Motor neuron (in vitro differentiated cells): Measurements from ENCODE around the gene CATSPER4. TPM values are rescaled to one million over a fixed set of nuclear protein-coding genes. Genes with fewer than 3 reads are reported as not detected.

ENCODE experiments used
- ATAC-seq, 8 experiments: fragments of 200-7000 bp; cut with Tn5 transposase; replicated peaks in 6 of 8; 2 replicates each; pipeline ENCODE4 v1.8.0; 2021; ENCODE audit warnings: mild to moderate bottlenecking in 8 of 8, moderate library complexity in 8 of 8
- H3K27ac ChIP-seq, 2 donors: fragments of 250-450 bp; sonication (Bioruptor Pico); 2 replicates each; pipeline ENCODE4 v1.9.0; 2021; ENCODE audit warnings: antibody characterized with exemption in 2 of 2, mild to moderate bottlenecking in 2 of 2, moderate library complexity in 1 of 2
- H3K4me1 ChIP-seq, 2 donors: fragments of 250-450 bp; sonication (Bioruptor Pico); replicated peaks in 1 of 2; 2 replicates each; pipeline ENCODE4 v1.6.1; 2021; ENCODE audit warnings: antibody characterized with exemption in 2 of 2, mild to moderate bottlenecking in 2 of 2, moderate library complexity in 1 of 2
- H3K4me3 ChIP-seq, 5 donors: fragments of 250-450 bp; sonication (Bioruptor Pico); 2 replicates each; pipeline ENCODE4 v1.9.0; 2021; ENCODE audit warnings: antibody characterized with exemption in 5 of 5, mild to moderate bottlenecking in 5 of 5, moderate library complexity in 4 of 5
- WGBS, 10 experiments: fragments of 450-650 bp; shearing (Covaris generic); methylation state at CpG; one replicate each; pipeline ENCODE4 v1.0.0; 2022; 5-methylcytosine and 5-hydroxymethylcytosine counted together
- in situ Hi-C, 9 experiments: fragments of 400-800 bp; cut with MboI; loops; one replicate each; pipeline ENCODE4 v1.15.0; 2021; ENCODE audit warnings: low sequenced_read_pairs in 9 of 9, low pct_unique_long_range_greater_than_20kb in 2 of 9; ENCODE audit not compliant: unreplicated experiment in 9 of 9
- total RNA-seq, 8 experiments: library from RNA; unstranded; fragments of 300-600 nt; gene quantifications; 2 replicates each; pipeline versions ENCODE4 v1.2.3 to v1.2.4, GENCODE V29; 2022

The CATSPER4 gene
- total RNA-seq, 8 experiments from 2014 or later = 0.08 to 0.52 TPM; not detected in 6

- Histone ChIP-seq H3K4me1 (peaks cover 33 to 42% of the 10 kb centered on the region in 2 donors), H3K4me3 (peak within 1 kb of the TSS; percentile 65 to 91 (median 76)), H3K27ac (peak within 1 kb of the TSS; percentile 74 to 88)
- in situ Hi-C loops = no loop called here
- 27 to 52% (median 40%) methylated on average over 2 to 5 of the region's 5 CpGs; no CpG with 5 or more reads in 5 of the 10 experiments for WGBS, 10 experiments
- ATAC-seq = peak in 5 of 8 experiments; percentile 54 to 62 (median 61)
Observed at GRCh38 chr1:26168410-26169197, 21.8 kb upstream of the CATSPER4 start, which contains the start of gene C1orf232. Gene C1orf232 (minus strand): TSS chr1:26168963. CDS start chr1:26168499, 464 bp downstream.

GRCh38 chr1:26169198-26169554 lies 21.2 kb upstream of the CATSPER4 start:
- 33 to 68% (median 63%) methylated on average over 1 to 4 of the region's 4 CpGs; no CpG with 5 or more reads in 7 of the 10 experiments for WGBS, 10 experiments
- in situ Hi-C loops = no loop called here
- peak overlapping the region; percentile 74 to 88 for H3K27ac ChIP-seq
- peaks cover 33 to 37% of the 10 kb centered on the region in 2 donors for H3K4me1 ChIP-seq
- H3K4me3 ChIP-seq = peak overlapping the region in 1 of 5 donors; percentile 91
- peak in 2 of 8 experiments; percentile 2 to 3 for ATAC-seq

DNA sequence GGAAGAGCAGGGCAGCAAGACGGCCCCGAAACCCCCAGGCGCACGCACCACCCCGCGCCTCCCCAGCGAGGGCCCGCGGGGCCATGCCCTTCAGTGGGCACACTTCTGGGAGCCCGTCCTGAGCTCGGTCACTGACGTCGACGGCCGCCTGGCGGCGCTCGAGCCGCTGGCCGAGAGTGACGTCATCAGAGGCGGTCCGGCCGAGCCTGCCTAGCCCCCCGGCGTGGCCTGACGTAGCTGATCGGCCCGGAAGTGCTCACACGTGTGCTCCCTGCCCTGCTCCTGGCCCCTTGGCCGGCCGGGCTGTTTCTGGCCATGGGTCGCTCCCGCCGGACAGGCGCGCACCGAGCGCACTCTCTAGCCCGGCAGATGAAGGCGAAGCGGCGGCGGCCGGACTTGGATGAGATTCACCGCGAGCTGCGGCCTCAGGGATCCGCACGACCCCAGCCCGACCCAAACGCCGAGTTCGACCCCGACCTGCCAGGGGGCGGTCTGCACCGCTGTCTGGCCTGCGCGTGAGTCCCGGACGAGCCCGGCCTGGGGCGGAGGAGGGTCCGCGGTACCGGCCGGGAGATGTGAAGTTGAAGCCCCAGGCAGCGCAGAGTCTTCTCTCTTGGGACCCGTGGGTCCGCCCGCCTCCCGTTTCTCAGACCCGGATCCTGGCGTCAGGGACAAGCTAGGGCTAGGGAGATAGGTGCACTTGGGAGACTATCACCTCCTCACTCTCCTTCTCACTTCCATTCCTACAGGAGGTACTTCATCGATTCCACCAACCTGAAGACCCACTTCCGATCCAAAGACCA lies 20.5 kb upstream of the CATSPER4 start, which contains the start of gene ZNF593:
Gene ZNF593, plus strand, starts transcription at position 240 of the 803 bp plus-strand sequence. Its CDS starts 76 bp downstream, at position 316.
- peak; percentile 87 to 97 (median 88) for ATAC-seq
- Histone ChIP-seq H3K4me3 (peak within 1 kb of the TSS; percentile 65 to 91 (median 76)), H3K4me1 (peaks cover 29 to 31% of the 10 kb centered on the region in 2 donors), H3K27ac (peak within 1 kb of the TSS; percentile 74 to 88)
- 1 to 5% (median 2%) methylated on average over 17 to 55 of the region's 76 CpGs; no CpG with 5 or more reads in 6 of the 10 experiments for WGBS, 10 experiments
- in situ Hi-C loops = no loop called here

- peaks cover 25 to 29% of the 10 kb centered on the region in 2 donors for H3K4me1 ChIP-seq
- ATAC-seq = no peak
- in situ Hi-C loops = no loop called here
- WGBS, 10 experiments = 50 to 74% (median 70%) methylated on average over 2 to 9 of the region's 9 CpGs; no CpG with 5 or more reads in 7 of the 10 experiments
- peak overlapping the region; percentile 65 to 91 (median 76) for H3K4me3 ChIP-seq
- H3K27ac ChIP-seq = peak overlapping the region; percentile 71 to 88
Observed at GRCh38 chr1:26170472-26170821, 20.0 kb upstream of the CATSPER4 start.

- Histone ChIP-seq H3K27ac (no peak within 1 kb of the TSS), H3K4me3 (peak within 1 kb of the TSS; percentile 65 to 91 (median 76)), H3K4me1 (peaks cover 24 to 29% of the 10 kb centered on the region in 2 donors)
- in situ Hi-C loops = no loop called here
- ATAC-seq = no peak
- WGBS, 10 experiments = 85 to 93% (median 87%) methylated on average over 2 to 21 of the region's 34 CpGs; no CpG with 5 or more reads in 5 of the 10 experiments
Observed at GRCh38 chr1:26171084-26172072, 19.0 kb upstream of the CATSPER4 start, which contains the start of gene ZNF593OS. Gene ZNF593OS (minus strand): TSS chr1:26171832. CDS start chr1:26171661, 171 bp downstream.

DNA sequence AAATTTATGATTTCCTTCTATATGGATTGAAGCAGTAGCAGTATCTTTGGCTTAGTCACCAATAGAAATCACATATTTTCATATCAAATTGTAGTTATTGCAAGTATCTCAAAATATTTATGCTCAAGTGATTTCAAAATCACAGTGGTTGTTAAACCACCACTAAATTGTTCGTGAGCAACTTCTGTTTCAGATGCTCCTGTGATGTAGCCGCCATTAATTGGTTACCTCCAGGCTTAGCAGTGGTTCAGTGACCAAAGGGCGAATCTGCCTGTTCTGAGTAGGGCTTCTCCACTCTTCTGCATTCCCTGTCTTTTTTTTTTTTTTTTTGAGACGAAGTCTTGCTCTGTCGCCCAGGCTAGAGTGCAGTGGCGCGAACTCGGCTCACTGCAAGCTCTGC lies 15.1 kb upstream of the CATSPER4 start:
- WGBS, 10 experiments = 86 to 100% (median 92%) methylated on average over 1 to 5 of the region's 8 CpGs
- no peak overlapping the region for H3K4me3 ChIP-seq

DNA sequence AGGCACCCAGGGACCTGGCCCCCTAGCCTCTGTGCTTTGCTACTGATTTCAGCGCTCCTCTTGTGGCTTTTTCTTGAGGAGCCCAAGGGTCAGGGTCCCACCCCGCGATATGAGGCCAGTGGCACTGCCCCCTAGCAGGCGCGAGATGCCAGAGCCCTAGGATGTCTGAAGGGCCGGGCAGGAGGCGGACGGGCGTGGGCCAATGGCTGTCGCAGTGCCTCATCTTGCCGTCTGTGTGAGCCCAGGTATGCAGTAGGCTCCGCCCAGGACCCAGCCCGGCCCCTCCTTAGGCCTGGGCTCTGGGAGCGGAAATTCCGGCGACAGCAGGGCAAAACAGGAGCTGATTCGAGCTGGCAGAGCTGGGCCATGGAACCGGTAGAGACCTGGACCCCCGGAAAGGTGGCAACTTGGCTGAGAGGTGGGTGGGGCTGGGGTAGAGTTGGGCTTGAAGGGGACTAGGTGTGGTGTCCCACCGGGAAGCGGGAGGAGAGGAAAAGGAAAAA lies 13.2 kb upstream of the CATSPER4 start, which contains the start of gene CNKSR1:
Gene CNKSR1, plus strand, starts transcription at position 310 of the 503 bp plus-strand sequence. Its CDS starts 57 bp downstream, at position 367.
- no peaks in the 10 kb centered on the region for H3K4me1 ChIP-seq
- no peak within 1 kb of the TSS for H3K27ac ChIP-seq
- peak in 2 of 8 experiments; percentile 14 to 29 for ATAC-seq
- no peak within 1 kb of the TSS for H3K4me3 ChIP-seq
- in situ Hi-C loops = no loop called here
- 40 to 87% (median 50%) methylated on average over 2 to 8 of the region's 21 CpGs; no CpG with 5 or more reads in 5 of the 10 experiments for WGBS, 10 experiments

More for the DNA sequence above, 15.1 kb upstream of the CATSPER4 start:
- ATAC-seq = no peak
- Histone ChIP-seq H3K4me1 (peaks cover 9 to 14% of the 10 kb centered on the region in 2 donors), H3K27ac (no peak overlapping the region)
- in situ Hi-C loops = no loop called here

DNA sequence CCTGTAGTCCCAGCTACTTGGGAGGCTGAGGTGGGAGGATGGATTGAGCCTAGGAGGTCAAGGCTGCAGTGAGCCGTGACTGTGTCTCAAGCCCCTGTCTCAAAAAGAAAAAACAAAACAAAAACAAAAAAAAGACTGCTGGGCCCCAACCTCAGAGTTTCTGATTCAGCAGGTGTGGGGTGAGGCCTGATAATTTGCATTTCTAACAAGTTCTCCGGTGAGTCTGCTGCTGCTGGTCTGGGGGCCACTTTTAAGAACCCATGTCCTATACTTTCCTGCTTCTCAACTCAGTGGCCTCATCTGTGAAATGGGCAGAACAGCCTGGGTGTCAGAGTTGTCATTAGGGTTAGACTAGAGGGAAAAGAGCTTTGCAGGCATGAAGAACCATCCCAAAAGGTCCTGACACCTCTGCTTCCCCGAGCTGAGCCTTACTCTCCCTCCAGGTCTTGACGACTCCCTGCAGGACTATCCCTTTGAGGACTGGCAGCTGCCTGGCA lies 10.3 kb upstream of the CATSPER4 start:
- no peaks in the 10 kb centered on the region for H3K4me1 ChIP-seq
- no peak overlapping the region for H3K4me3 ChIP-seq
- no peak overlapping the region for H3K27ac ChIP-seq
- ATAC-seq = no peak
- 41 to 92% (median 66%) methylated on average over 2 to 4 of the region's 4 CpGs; no CpG with 5 or more reads in 4 of the 10 experiments for WGBS, 10 experiments
- in situ Hi-C loops = no loop called here

GRCh38 chr1:26181586-26182382 lies 8.6 kb upstream of the CATSPER4 start:
- peak in 1 of 8 experiments; percentile 6 for ATAC-seq
- Histone ChIP-seq H3K4me3 (no peak overlapping the region), H3K27ac (no peak overlapping the region), H3K4me1 (no peaks in the 10 kb centered on the region)
- 48 to 100% (median 58%) methylated on average over 1 to 5 of the region's 9 CpGs; no CpG with 5 or more reads in 5 of the 10 experiments for WGBS, 10 experiments
- in situ Hi-C loops = no loop called here

GRCh38 chr1:26182383-26182696 lies 8.1 kb upstream of the CATSPER4 start:
- WGBS, 10 experiments = 73 to 90% methylated on average over 2 to 4 of the region's 7 CpGs; no CpG with 5 or more reads in 8 of the 10 experiments
- H3K27ac ChIP-seq = no peak overlapping the region
- H3K4me3 ChIP-seq = no peak overlapping the region
- no peaks in the 10 kb centered on the region for H3K4me1 ChIP-seq
- peak in 2 of 8 experiments; percentile 4 to 10 for ATAC-seq
- in situ Hi-C loops = no loop called here

DNA sequence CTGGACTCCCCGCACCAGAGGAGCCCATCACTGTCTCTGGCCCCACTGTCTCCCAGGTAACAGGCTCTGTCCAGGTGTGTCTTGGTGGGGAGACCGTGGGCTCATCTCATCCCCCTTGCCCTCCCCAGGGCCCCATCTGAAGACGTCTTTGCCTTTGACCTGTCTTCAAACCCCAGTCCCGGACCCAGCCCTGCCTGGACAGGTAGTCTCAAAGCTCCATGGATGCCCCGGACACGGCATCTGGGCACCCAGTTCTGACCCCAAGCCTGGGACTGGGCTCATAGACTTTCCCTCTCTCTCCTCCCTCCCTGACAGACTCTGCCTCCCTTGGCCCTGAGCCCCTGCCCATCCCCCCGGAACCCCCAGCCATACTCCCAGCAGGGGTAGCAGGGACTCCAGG lies 6.3 kb upstream of the CATSPER4 start:
- 100% methylated on average over 1 of the region's 7 CpGs; no CpG with 5 or more reads in 9 of the 10 experiments for WGBS, 10 experiments
- Histone ChIP-seq H3K4me3 (no peak overlapping the region), H3K4me1 (no peaks in the 10 kb centered on the region), H3K27ac (no peak overlapping the region)
- peak in 1 of 8 experiments; percentile 15 for ATAC-seq
- in situ Hi-C loops = no loop called here
